Measurements from ENCODE around the gene POU2F3.

Gene POU2F3

DNA sequence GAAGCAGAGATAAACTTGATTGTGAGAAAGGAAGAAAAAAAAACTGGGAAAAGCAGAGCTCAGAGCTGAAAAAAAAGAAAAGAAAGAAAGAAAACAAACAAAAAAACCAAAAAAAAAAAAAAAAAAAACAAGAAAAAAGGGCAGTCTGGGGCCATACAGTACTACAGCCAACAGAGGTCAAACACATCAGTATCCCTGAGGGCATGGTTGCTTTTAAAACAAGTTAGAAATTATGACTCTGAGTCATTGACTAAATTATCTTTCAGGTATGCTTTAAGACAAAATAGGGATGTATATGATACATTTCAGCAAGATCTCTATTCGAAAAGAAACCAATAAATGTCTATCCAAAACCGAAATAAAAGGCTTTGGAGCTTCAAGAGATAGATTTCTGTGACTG lies 48.1 kb downstream of the POU2F3 start:
- peak in 1 of 2 donors; percentile 76 for DNase-seq
- no peak overlapping the region for H3K18ac ChIP-seq (ENCODE audit: low read length)
- no peak overlapping the region for H2BK12ac ChIP-seq (ENCODE audit: low read length)
- H3K4ac ChIP-seq (ENCODE audit: low read depth, low read length): no peak overlapping the region
- H4K8ac ChIP-seq (ENCODE audit: low read depth, low read length): no peak overlapping the region
- no peaks in the 10 kb centered on the region for H3K9me3 ChIP-seq (ENCODE audit: insufficient read depth, low read depth, low read length)
- no peaks in the 10 kb centered on the region for H3K36me3 ChIP-seq (ENCODE audit: control insufficient read depth in 1 of 2, insufficient read depth in 2 of 2, low read length in 2 of 2)
- H2AK5ac ChIP-seq (ENCODE audit: low read length): no peak overlapping the region
- no peak overlapping the region for H3K4me3 ChIP-seq (ENCODE audit: low read depth, low read length)
- peaks cover 2% of the 10 kb centered on the region for H3K79me1 ChIP-seq (ENCODE audit: low read length)
- H2BK120ac ChIP-seq (ENCODE audit: insufficient read depth, low read length, poor library complexity): no peak overlapping the region
- H2BK5ac ChIP-seq (ENCODE audit: low read depth, low read length, poor library complexity): no peak overlapping the region
- no peak overlapping the region for H2AFZ ChIP-seq (ENCODE audit: insufficient read depth, low read length, poor library complexity)
- WGBS (ENCODE audit: extremely low coverage, insufficient coverage, insufficient read length): no CpG with 5 or more reads among the region's 2 CpGs
- H3K4me2 ChIP-seq (ENCODE audit: low read length): no peak overlapping the region
- H3K79me2 ChIP-seq (ENCODE audit: control insufficient read depth, insufficient read depth, low read length, poor library complexity): no peaks in the 10 kb centered on the region
- no peak overlapping the region for H3K9ac ChIP-seq (ENCODE audit: low read length)
- H3K27me3 ChIP-seq (ENCODE audit: insufficient read depth, low read length): no peaks in the 10 kb centered on the region
- H3K23ac ChIP-seq (ENCODE audit: low read length): no peak overlapping the region
- H3K14ac ChIP-seq (ENCODE audit: low read length): no peak overlapping the region
- H3K27ac ChIP-seq (ENCODE audit: low read depth, low read length): peak overlapping the region; percentile 66
- peaks cover 0 to 4% of the 10 kb centered on the region in 2 experiments for H3K4me1 ChIP-seq (ENCODE audit: control insufficient read depth in 1 of 2, insufficient read depth in 2 of 2, low read length in 2 of 2)
- H4K91ac ChIP-seq (ENCODE audit: low read depth, low read length): no peak overlapping the region
- no peak overlapping the region for H4K12ac ChIP-seq (ENCODE audit: low read depth, low read length)

DNA sequence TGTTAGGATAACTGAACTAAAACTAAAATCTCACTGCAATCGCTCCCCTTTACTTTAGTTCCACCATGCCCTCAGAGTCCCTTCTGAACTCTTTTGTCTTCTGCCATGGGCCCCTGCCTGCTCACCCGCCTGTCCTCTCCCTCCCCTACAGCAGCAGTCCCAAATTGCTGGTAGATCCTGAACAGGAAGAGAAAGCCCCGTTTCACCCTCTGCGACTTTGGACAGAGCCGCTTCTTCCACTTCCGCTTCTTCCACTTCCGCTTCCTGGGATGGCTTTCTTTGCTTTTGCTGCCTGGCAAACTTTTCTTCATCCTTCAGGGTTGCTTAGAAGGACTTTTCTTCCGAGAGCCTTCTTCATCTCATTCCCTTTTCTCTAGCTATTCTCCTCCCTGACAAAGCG lies 49.5 kb downstream of the POU2F3 start:
- no peak overlapping the region for H3K4me3 ChIP-seq (ENCODE audit: low read depth, low read length)
- H3K79me2 ChIP-seq (ENCODE audit: control insufficient read depth, insufficient read depth, low read length, poor library complexity): no peaks in the 10 kb centered on the region
- H3K27me3 ChIP-seq (ENCODE audit: insufficient read depth, low read length): no peaks in the 10 kb centered on the region
- H3K79me1 ChIP-seq (ENCODE audit: low read length): peaks cover 8% of the 10 kb centered on the region
- H3K9ac ChIP-seq (ENCODE audit: low read length): no peak overlapping the region
- H3K36me3 ChIP-seq (ENCODE audit: control insufficient read depth in 1 of 2, insufficient read depth in 2 of 2, low read length in 2 of 2): no peaks in the 10 kb centered on the region
- DNase-seq: no peak
- H4K91ac ChIP-seq (ENCODE audit: low read depth, low read length): peak overlapping the region; percentile 63
- H4K12ac ChIP-seq (ENCODE audit: low read depth, low read length): no peak overlapping the region
- no peak overlapping the region for H3K4ac ChIP-seq (ENCODE audit: low read depth, low read length)
- no peak overlapping the region for H4K8ac ChIP-seq (ENCODE audit: low read depth, low read length)
- no peaks in the 10 kb centered on the region for H3K9me3 ChIP-seq (ENCODE audit: insufficient read depth, low read depth, low read length)
- H3K14ac ChIP-seq (ENCODE audit: low read length): peak overlapping the region; percentile 47
- H3K23ac ChIP-seq (ENCODE audit: low read length): no peak overlapping the region
- H2BK12ac ChIP-seq (ENCODE audit: low read length): peak overlapping the region; percentile 88
- peak overlapping the region; percentile 88 for H2AK5ac ChIP-seq (ENCODE audit: low read length)
- no peak overlapping the region for H3K27ac ChIP-seq (ENCODE audit: low read depth, low read length)
- no CpG with 5 or more reads among the region's 9 CpGs for WGBS (ENCODE audit: extremely low coverage, insufficient coverage, insufficient read length)
- H3K4me1 ChIP-seq (ENCODE audit: control insufficient read depth in 1 of 2, insufficient read depth in 2 of 2, low read length in 2 of 2): peaks cover 0 to 3% of the 10 kb centered on the region in 2 experiments
- no peak overlapping the region for H2BK120ac ChIP-seq (ENCODE audit: insufficient read depth, low read length, poor library complexity)
- peak overlapping the region; percentile 35 for H2BK5ac ChIP-seq (ENCODE audit: low read depth, low read length, poor library complexity)
- no peak overlapping the region for H3K4me2 ChIP-seq (ENCODE audit: low read length)
- no peak overlapping the region for H2AFZ ChIP-seq (ENCODE audit: insufficient read depth, low read length, poor library complexity)
- no peak overlapping the region for H3K18ac ChIP-seq (ENCODE audit: low read length)

DNA sequence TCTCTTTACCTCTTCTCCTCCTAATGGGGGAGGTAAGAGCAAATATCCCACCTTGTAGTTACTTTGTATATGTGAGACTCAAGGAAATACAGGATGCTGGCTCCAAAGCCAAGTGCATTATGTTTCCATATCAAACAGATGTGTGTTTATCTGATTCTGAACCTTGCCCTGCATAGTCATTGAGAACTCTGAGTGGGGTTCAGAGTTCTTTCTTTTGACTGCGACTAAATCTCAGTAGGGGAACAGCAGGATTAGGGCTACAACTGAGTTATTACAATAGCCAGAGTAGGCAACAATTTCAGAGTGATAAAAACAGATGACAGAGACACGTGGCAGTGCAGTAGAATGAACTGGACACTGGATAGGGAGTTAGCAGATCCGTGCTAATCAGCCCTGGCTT lies 51.0 kb downstream of the POU2F3 start:
- Histone ChIP-seq H3K14ac (ENCODE audit: low read length) (no peak overlapping the region), H2BK5ac (ENCODE audit: low read depth, low read length, poor library complexity) (no peak overlapping the region), H3K9ac (ENCODE audit: low read length) (no peak overlapping the region), H3K23ac (ENCODE audit: low read length) (no peak overlapping the region), H3K4ac (ENCODE audit: low read depth, low read length) (no peak overlapping the region), H3K79me2 (ENCODE audit: control insufficient read depth, insufficient read depth, low read length, poor library complexity) (no peaks in the 10 kb centered on the region), H3K4me3 (ENCODE audit: low read depth, low read length) (no peak overlapping the region), H3K79me1 (ENCODE audit: low read length) (peaks cover 8% of the 10 kb centered on the region), H2BK120ac (ENCODE audit: insufficient read depth, low read length, poor library complexity) (peak overlapping the region; percentile 54), H3K27ac (ENCODE audit: low read depth, low read length) (no peak overlapping the region), H4K12ac (ENCODE audit: low read depth, low read length) (no peak overlapping the region), H3K27me3 (ENCODE audit: insufficient read depth, low read length) (no peaks in the 10 kb centered on the region), H3K4me1 (ENCODE audit: control insufficient read depth in 1 of 2, insufficient read depth in 2 of 2, low read length in 2 of 2) (peaks cover 0 to 3% of the 10 kb centered on the region in 2 experiments), H3K36me3 (ENCODE audit: control insufficient read depth in 1 of 2, insufficient read depth in 2 of 2, low read length in 2 of 2) (no peaks in the 10 kb centered on the region), H2AFZ (ENCODE audit: insufficient read depth, low read length, poor library complexity) (no peak overlapping the region), H4K91ac (ENCODE audit: low read depth, low read length) (no peak overlapping the region), H2BK12ac (ENCODE audit: low read length) (no peak overlapping the region), H3K9me3 (ENCODE audit: insufficient read depth, low read depth, low read length) (no peaks in the 10 kb centered on the region), H4K8ac (ENCODE audit: low read depth, low read length) (no peak overlapping the region), H3K4me2 (ENCODE audit: low read length) (no peak overlapping the region), H2AK5ac (ENCODE audit: low read length) (no peak overlapping the region), H3K18ac (ENCODE audit: low read length) (no peak overlapping the region)
- no peak for DNase-seq
- no CpG with 5 or more reads among the region's 3 CpGs for WGBS (ENCODE audit: extremely low coverage, insufficient coverage, insufficient read length)

DNA sequence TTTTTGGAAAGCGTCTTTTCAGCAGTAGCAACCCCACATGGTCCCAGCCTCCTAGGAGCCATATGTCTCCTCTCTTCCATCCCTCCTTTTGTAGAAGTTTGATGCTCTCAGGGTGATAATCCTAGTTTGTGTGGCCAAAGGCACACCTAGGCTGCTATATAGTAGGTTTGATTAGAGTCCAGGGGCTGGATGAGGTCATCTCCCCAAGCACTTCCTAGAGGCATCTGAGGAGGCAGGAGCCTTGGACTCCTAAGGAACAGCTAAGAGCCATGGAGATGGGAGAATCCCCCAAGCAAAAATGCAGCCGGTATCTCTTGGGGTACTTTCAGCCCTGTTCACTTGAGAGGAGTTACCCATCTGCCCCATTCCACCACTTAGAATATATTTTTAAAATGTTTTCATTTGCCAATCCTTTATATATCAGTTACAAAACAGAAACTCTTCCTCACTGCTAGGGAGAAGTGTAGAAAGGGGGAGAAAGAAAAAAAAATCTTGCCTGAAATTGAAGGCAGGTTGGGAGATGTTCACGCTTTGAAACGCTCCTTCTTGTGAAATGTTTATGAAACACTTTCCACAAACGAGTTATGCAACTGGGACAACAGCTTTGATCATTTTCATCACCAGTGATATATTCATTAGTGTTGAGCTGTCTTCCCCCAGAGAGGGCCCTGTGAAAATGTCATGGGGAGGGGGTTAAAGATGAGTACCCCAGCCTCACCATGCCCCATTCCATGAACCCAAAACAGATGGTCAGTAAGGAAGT lies 53.3 kb downstream of the POU2F3 start:
- Histone ChIP-seq H4K8ac (ENCODE audit: low read depth, low read length) (no peak overlapping the region), H2BK12ac (ENCODE audit: low read length) (no peak overlapping the region), H3K14ac (ENCODE audit: low read length) (no peak overlapping the region), H3K36me3 (ENCODE audit: control insufficient read depth in 1 of 2, insufficient read depth in 2 of 2, low read length in 2 of 2) (no peaks in the 10 kb centered on the region), H3K18ac (ENCODE audit: low read length) (no peak overlapping the region), H4K91ac (ENCODE audit: low read depth, low read length) (peak overlapping the region; percentile 52), H3K27me3 (ENCODE audit: insufficient read depth, low read length) (no peaks in the 10 kb centered on the region), H3K4ac (ENCODE audit: low read depth, low read length) (no peak overlapping the region), H2BK5ac (ENCODE audit: low read depth, low read length, poor library complexity) (no peak overlapping the region), H3K4me1 (ENCODE audit: control insufficient read depth in 1 of 2, insufficient read depth in 2 of 2, low read length in 2 of 2) (no peaks in the 10 kb centered on the region), H3K23ac (ENCODE audit: low read length) (no peak overlapping the region), H2AK5ac (ENCODE audit: low read length) (no peak overlapping the region), H3K4me2 (ENCODE audit: low read length) (no peak overlapping the region), H2AFZ (ENCODE audit: insufficient read depth, low read length, poor library complexity) (no peak overlapping the region), H3K9me3 (ENCODE audit: insufficient read depth, low read depth, low read length) (no peaks in the 10 kb centered on the region), H2BK120ac (ENCODE audit: insufficient read depth, low read length, poor library complexity) (peak overlapping the region; percentile 77), H3K4me3 (ENCODE audit: low read depth, low read length) (no peak overlapping the region), H3K27ac (ENCODE audit: low read depth, low read length) (no peak overlapping the region), H3K79me1 (ENCODE audit: low read length) (peaks cover 8% of the 10 kb centered on the region), H3K9ac (ENCODE audit: low read length) (no peak overlapping the region), H3K79me2 (ENCODE audit: control insufficient read depth, insufficient read depth, low read length, poor library complexity) (no peaks in the 10 kb centered on the region), H4K12ac (ENCODE audit: low read depth, low read length) (no peak overlapping the region)
- no CpG with 5 or more reads among the region's 5 CpGs for WGBS (ENCODE audit: extremely low coverage, insufficient coverage, insufficient read length)
- DNase-seq: peak in 1 of 2 donors; percentile 52
